ENCODE data around the gene C22orf15. TPM values are rescaled to one million over a fixed set of nuclear protein-coding genes. Genes with fewer than 3 reads are reported as not detected.

C22orf15 gene
- total and polyA plus RNA-seq, 9 of the 15 experiments (the other 6 are each of a cell fraction or from before 2014, with no cell fraction given): 0.07 TPM; not detected in 8

- Histone ChIP-seq H4K20me1 (replicated peaks; ENCODE audit: control insufficient read depth, insufficient read depth, low read length) (no peaks in the 10 kb centered on the region), H2AFZ (ENCODE audit: low read depth, low read length) (no peak overlapping the region), H3K27me3 (ENCODE audit: control insufficient read depth in 2 of 2, insufficient read depth in 2 of 2, low read length in 2 of 2) (no peaks in the 10 kb centered on the region), H3K9ac (ENCODE audit: insufficient read depth in 1 of 2, low read depth in 2 of 2, low read length in 2 of 2) (0 out of 4 replicates have a peak overlapping the region, but pooled peaks of 1 of the 2 experiments have one; percentile 36), H3K9me3 (replicated peaks; ENCODE audit: control insufficient read depth, insufficient read depth, low read depth, low read length) (no peaks in the 10 kb centered on the region), H3K4me2 (ENCODE audit: insufficient read depth, low read length) (no peak overlapping the region), H3K36me3 (ENCODE audit: control insufficient read depth, insufficient read depth, low read length) (no peaks in the 10 kb centered on the region), H3K9me1 (ENCODE audit: control insufficient read depth, insufficient read depth, low read length) (no peaks in the 10 kb centered on the region), H3K4me1 (replicated peaks in 1 of 2; ENCODE audit: control insufficient read depth in 2 of 2, insufficient read depth in 2 of 2, low read length in 2 of 2) (peaks cover 0 to 22% of the 10 kb centered on the region in 2 experiments; a peak in 2 of 5 replicates), H3K79me2 (ENCODE audit: control insufficient read depth, insufficient read depth, low read length) (no peaks in the 10 kb centered on the region), H3K27ac (ENCODE audit: extremely low read depth, low read depth, low read length) (no peak overlapping the region), H3K4me3 (no peak overlapping the region)
- ATAC-seq (no peak), DNase-seq (ENCODE audit: extremely low read depth in 1 of 4, low spot score in 3 of 4) (no peak), FAIRE-seq (no peak)
- TF ChIP-seq ZNF785 (CRISPR knock-in tag; IDR thresholded peaks at IDR 0.05) (no peak), ARID3A (IDR thresholded peaks at IDR 0.05; ENCODE audit: borderline replicate concordance, low read depth, low read length) (no peak), ZFP91 (CRISPR knock-in tag; IDR thresholded peaks at IDR 0.05) (no peak)
- ChIA-PET CTCF (ENCODE audit: low intra/inter-chr PET ratio) (no interaction called here), POLR2A (interaction anchor here (0.6 kb wide), 1 partner anchor 16 kb away, joined by 3 read pairs; no protein-coding TSS in a partner anchor)
- 38% methylated on average over 14 of the region's 20 CpGs for WGBS (ENCODE audit: insufficient coverage, low coverage, missing lambda C conversion rate)
- in situ Hi-C loops (cut with MboI): no loop called here
- intact Hi-C loops (cut with micrococcal nuclease): no loop called here
- no TSS peak for BruUV-seq (replicated peaks)
Measured at GRCh38 chr22:23780146-23780748, 17.5 kb downstream of the C22orf15 start.
